ENCODE data around the gene GSG1L. TPM values are rescaled to one million over a fixed set of nuclear protein-coding genes. Genes with fewer than 3 reads are reported as not detected.

GSG1L gene
- total RNA-seq, 1 donor from 2014 or later, result not detected

DNA sequence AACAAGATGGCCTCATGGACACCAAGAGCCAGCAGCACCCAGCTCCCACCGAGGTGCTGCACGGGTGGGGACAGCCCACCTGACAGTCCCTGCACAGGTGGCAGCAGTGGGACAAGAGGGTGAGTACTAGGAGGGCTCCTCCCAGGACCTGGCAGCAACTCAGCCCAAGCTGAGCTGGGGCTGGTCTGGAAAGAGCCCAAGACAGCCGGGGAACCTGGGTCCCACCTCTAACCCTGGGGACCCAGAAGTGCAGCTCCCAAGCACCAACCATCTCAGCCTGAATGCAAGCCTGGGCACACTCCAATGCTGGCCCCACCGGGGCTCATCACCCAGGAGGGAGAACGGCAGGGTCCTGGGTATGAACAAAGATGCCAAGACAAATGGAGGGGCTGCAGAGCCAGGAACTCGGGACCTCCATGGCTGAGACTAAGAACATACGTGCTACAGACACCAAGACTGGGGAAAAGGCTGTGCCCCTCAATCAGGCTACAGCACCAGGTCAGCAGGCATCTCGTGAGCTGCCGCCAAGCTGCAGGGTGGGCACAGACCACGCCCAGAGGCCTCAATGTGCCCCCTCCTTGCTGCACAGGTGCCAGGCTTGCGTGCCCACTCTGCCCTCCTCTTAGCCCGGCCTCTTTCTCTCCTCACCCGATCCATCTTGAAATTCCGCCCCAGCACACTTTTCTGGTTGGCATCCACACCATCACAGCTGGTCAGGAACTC is 37.5 kb upstream of the GSG1L start:
- intact Hi-C loops (cut with micrococcal nuclease), result no loop called here
- no peaks in the 10 kb centered on the region for H3K9me3 Mint-ChIP-seq
- no peak overlapping the region for H3K27ac Mint-ChIP-seq
- H3K4me1 Mint-ChIP-seq (ENCODE audit: low read depth), result no peaks in the 10 kb centered on the region
- no peak for DNase-seq (ENCODE audit: low spot score)
- no peaks in the 10 kb centered on the region for H3K27me3 Mint-ChIP-seq (ENCODE audit: insufficient read depth)
- no peak overlapping the region for H3K4me3 Mint-ChIP-seq
- H3K36me3 Mint-ChIP-seq (ENCODE audit: low read depth), result peaks cover 63% of the 10 kb centered on the region

DNA sequence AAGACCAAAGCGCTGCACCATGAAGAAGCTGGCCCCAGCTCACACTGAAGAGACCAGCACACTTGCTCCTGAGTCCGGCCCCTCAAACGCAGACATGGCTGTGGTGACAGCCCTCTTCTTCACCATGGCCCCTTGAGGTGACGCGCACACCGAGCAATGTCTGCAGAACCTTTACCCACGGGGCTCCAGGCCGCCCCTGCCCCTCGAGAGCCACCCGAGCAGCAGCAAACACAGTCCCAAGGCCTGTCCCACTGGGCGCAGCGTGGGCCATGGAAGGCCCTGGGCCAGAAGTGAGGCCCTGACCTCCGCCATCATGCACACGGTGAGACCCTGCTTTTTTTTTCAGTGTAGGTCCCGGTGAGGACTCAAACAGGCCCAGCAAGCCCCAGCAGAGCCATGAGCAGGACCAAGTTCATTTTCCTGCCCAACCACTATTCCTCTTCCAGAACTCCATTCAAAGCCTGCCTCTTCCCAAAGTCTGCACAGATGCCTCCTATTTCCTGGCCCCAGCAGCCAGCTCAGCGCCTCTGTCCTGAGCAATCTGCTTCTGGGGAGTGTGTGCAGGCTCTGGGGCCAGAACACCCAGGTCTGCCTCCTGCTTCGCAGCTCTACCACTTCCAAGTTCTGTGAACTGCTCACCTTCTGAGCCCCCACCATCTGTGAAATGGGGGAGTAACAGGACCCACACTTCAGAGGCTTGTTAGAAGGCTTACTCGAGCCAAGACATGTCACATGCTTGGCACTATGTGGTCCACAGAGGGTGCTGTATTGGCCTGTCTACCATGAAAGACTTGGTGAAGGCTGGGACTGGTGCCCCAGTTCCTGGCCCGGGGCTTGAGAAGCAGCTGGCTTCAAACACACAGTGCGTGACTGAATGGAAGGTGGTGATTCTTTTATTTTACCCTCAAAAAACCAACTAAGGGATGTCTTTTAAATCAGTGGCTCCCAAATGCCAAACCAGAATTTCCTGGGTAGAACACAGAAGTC is 35.7 kb upstream of the GSG1L start:
- intact Hi-C loops (cut with micrococcal nuclease), result no loop called here
- no peaks in the 10 kb centered on the region for H3K4me1 Mint-ChIP-seq (ENCODE audit: low read depth)
- H3K4me3 Mint-ChIP-seq, result no peak overlapping the region
- H3K9me3 Mint-ChIP-seq, result no peaks in the 10 kb centered on the region
- H3K27me3 Mint-ChIP-seq (ENCODE audit: insufficient read depth), result no peaks in the 10 kb centered on the region
- no peak overlapping the region for H3K27ac Mint-ChIP-seq
- H3K36me3 Mint-ChIP-seq (ENCODE audit: low read depth), result peaks cover 47% of the 10 kb centered on the region
- no peak for DNase-seq (ENCODE audit: low spot score)

DNA sequence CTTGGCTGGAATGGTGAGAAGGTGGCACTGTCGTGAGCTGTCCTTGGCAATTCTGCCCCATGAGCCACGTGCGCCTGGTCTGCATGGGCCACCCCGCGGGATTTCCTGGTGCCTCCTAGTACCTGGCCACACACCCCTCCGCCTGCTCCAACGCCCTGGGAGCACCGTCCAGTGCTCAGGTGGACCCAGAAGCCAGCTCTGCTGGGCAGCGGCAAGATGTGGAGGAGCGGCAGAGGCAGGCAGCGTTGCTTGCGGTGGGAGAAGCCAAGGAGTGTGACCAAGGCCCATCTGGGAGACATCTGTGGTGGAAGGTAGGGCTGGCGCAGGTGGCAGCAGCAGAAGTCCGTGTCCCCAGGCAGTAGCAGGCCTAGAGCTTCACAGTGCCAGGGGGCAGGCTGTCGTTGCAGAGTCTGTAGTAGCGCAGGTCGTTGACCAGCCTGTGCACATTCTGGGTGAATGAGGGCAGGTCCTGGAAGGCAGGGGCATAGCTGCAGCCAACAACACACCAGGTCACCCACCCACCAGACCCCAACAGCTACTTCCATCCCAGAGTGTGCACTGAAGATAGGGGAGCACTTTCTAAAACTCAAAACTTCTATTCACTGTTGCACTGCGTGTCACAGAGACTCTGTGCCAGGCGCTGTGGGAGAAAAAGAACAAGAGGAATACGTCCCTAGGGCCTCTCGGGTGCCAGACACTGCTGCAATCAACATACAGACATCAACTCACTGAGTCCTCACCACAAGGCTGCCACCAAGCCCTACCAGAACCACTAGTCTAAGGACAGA is 34.9 kb upstream of the GSG1L start:
- intact Hi-C loops (cut with micrococcal nuclease), result no loop called here
- no peaks in the 10 kb centered on the region for H3K27me3 Mint-ChIP-seq (ENCODE audit: insufficient read depth)
- DNase-seq (ENCODE audit: low spot score), result no peak
- H3K27ac Mint-ChIP-seq, result no peak overlapping the region
- H3K4me1 Mint-ChIP-seq (ENCODE audit: low read depth), result no peaks in the 10 kb centered on the region
- H3K9me3 Mint-ChIP-seq, result no peaks in the 10 kb centered on the region
- peaks cover 38% of the 10 kb centered on the region for H3K36me3 Mint-ChIP-seq (ENCODE audit: low read depth)
- no peak overlapping the region for H3K4me3 Mint-ChIP-seq

DNA sequence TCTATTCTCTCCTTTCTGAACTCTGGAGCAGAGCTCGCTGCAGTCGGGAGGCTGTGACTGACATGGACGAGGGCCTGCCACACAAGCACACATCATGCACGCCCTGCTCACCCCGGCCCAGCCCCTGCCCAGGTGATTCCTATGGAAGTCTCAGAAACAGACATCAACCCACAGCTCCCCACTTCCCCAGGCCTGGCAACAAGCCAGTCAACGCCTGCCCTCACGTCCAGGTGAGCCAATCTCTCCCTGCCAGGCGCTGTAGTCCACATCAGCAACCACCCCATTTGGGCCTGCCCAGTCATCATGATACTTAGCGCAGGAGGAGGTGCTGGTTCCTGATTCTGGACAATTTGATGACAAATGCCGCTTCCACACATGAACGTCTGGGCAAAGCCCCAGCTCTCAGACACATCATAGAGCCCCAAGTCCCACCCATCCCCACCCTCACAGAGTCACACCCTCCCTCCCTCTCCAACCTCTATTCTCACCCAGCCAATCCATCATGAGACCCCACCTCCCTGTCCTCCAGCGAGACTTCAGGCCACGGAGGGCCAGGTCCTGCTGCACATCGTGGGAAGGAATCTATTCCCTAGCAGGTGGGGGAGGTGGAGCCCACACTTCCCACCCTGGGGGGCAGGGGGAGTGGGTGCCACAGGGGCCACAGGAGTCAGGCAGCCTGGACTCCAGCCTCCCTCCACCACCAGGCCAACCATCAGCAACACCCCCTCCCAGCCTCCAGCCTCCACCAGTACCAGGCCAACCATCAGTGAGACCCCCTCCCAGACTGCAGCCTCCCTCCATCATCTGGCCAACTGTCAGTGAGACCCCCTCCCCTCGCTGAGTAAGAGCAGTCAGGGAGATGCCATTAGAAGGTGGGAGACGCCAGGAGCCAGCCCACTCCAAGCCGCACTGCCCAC is 33.7 kb upstream of the GSG1L start:
- intact Hi-C loops (cut with micrococcal nuclease), result no loop called here
- Mint-ChIP-seq H3K27ac (no peak overlapping the region), H3K9me3 (no peaks in the 10 kb centered on the region), H3K4me3 (no peak overlapping the region), H3K27me3 (ENCODE audit: insufficient read depth) (no peaks in the 10 kb centered on the region), H3K4me1 (ENCODE audit: low read depth) (no peaks in the 10 kb centered on the region), H3K36me3 (ENCODE audit: low read depth) (peaks cover 33% of the 10 kb centered on the region)
- DNase-seq (ENCODE audit: low spot score), result no peak

DNA sequence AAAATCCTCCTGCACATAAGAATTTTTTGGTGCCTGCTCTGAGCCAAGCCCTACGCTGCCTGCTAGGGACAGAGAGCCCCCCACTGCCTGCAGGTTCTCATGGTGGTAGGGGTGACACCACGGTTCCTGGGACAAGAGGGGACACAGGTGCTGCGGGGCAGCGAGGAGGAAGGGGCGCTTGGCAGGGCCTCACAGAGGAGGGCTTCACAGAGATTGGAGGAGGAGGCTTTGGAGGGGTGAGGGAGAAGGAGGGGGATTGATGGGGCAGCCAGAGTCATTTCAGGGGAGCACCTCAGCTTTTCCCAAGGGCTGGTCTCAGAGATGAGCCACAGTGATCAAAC is 29.8 kb upstream of the GSG1L start:
- H3K36me3 Mint-ChIP-seq (ENCODE audit: low read depth), result peaks cover 17% of the 10 kb centered on the region
- intact Hi-C loops (cut with micrococcal nuclease), result no loop called here
- peaks cover 8% of the 10 kb centered on the region for H3K9me3 Mint-ChIP-seq
- no peak overlapping the region for H3K4me3 Mint-ChIP-seq
- H3K4me1 Mint-ChIP-seq (ENCODE audit: low read depth), result no peaks in the 10 kb centered on the region
- H3K27ac Mint-ChIP-seq, result no peak overlapping the region
- H3K27me3 Mint-ChIP-seq (ENCODE audit: insufficient read depth), result no peaks in the 10 kb centered on the region
- no peak for DNase-seq (ENCODE audit: low spot score)

DNA sequence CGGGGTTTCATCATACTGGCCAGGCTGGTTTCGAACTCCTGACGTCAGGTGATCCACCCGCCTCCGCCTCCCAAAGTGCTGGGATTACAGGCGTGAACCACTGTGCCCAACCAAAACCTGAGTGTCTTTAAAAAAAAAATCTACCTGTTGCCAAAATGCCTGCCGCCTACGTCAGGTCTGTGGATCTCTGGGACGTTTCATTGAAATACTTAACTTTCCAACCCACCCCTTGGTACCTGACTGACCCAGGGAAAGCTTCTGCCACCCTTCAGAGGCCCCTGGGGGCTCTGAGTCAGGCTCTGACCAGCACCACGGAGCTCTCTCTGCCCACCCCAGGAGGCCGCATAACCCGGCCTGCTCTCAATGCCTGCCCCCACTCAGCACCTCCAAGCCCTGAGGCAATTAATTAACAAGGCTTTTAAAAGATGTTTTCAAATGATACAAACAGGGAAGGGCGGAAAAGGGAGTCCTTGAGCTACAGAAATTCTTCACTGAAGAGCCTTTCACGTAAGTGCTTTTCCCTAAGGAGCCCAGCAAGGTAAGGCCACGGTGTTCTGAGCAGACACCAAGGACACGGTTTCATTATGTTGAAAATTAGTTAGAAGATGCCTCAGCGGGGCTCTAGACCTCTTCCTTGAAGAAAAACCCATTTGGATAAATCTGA is 29.3 kb upstream of the GSG1L start:
- H3K36me3 Mint-ChIP-seq (ENCODE audit: low read depth), result peaks cover 13% of the 10 kb centered on the region
- H3K9me3 Mint-ChIP-seq, result peaks cover 8% of the 10 kb centered on the region
- DNase-seq (ENCODE audit: low spot score), result no peak
- H3K27me3 Mint-ChIP-seq (ENCODE audit: insufficient read depth), result no peaks in the 10 kb centered on the region
- intact Hi-C loops (cut with micrococcal nuclease), result no loop called here
- H3K4me3 Mint-ChIP-seq, result no peak overlapping the region
- H3K4me1 Mint-ChIP-seq (ENCODE audit: low read depth), result no peaks in the 10 kb centered on the region
- no peak overlapping the region for H3K27ac Mint-ChIP-seq

DNA sequence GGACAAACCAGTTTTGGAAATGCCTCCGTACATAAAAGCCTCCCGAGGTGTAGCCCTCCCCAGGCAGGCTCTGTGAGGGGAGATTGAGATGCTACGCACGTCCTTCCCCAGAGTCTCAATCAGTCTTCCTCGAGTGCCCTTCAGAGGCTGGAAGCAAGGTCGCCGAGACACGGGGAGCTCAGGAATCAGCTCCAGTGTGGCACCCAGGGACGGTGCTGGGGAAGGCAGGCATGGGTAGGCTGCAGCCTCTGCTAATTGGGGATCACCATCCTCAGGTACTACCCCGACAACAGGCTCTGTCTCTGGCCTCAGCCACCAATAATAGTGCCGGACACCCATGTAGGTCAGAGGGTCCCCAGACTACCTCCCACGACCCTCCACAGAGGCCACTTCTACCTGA is 28.1 kb upstream of the GSG1L start:
- peaks cover 8% of the 10 kb centered on the region for H3K9me3 Mint-ChIP-seq
- H3K27me3 Mint-ChIP-seq (ENCODE audit: insufficient read depth), result no peaks in the 10 kb centered on the region
- no peak overlapping the region for H3K27ac Mint-ChIP-seq
- H3K4me1 Mint-ChIP-seq (ENCODE audit: low read depth), result no peaks in the 10 kb centered on the region
- no peak for DNase-seq (ENCODE audit: low spot score)
- intact Hi-C loops (cut with micrococcal nuclease), result no loop called here
- peaks cover 6% of the 10 kb centered on the region for H3K36me3 Mint-ChIP-seq (ENCODE audit: low read depth)
- no peak overlapping the region for H3K4me3 Mint-ChIP-seq

DNA sequence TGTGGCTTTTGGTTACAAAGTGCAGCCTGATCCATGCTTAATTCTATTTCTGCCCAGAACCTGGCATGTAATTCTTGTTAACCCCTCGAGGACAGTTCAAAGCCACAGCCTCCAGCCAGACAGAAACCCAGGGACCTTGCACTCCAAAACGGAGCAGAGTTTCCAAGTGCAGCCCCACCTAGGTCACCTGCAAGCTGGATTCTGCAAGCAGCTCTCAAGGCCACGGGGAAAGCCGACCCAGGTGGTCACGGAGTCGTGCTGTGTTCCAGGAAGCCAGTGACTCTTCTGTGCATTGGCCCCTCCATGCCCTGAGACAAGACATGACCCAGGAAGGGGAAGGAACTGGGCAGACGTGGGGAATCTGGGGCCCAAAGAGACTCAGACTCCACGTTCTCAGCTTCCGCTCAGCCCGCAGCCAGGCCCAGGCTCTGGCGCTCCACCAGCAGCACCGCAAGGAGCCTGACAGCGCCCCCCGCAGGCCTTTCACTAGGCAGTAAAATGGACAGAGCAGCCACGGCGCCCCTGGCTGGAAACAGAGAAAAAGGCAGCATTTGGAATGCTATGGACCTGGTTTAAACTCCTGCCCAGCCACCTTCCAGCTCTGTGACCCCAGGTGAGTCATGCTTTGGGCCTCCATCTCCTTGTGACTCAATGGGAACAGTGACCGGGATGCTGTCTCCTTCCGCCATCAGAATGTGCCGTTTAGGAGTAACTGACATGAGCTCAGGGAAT is 27.3 kb upstream of the GSG1L start:
- H3K9me3 Mint-ChIP-seq, result peaks cover 8% of the 10 kb centered on the region
- H3K4me1 Mint-ChIP-seq (ENCODE audit: low read depth), result no peaks in the 10 kb centered on the region
- H3K27me3 Mint-ChIP-seq (ENCODE audit: insufficient read depth), result no peaks in the 10 kb centered on the region
- H3K4me3 Mint-ChIP-seq, result no peak overlapping the region
- no peak for DNase-seq (ENCODE audit: low spot score)
- intact Hi-C loops (cut with micrococcal nuclease), result no loop called here
- peak overlapping the region; percentile 52 for H3K27ac Mint-ChIP-seq
- H3K36me3 Mint-ChIP-seq (ENCODE audit: low read depth), result peaks cover 5% of the 10 kb centered on the region

DNA sequence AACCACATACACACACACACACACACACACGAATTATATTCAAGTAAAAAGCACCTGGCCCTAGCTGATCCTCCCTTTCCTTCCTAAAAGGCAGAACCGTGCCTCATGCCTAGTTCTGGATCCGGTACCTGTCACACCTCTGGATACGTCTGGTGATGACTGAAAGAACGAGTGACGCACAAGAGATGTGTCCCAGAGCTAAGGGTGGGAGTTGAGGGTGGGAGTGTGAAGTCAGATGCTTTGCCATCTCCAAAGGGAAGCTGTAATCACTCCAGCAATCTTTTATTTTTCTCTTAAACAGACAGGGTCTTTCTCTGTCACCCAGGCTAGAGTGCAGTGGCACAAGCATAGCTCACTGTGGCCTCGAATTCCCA is 26.5 kb upstream of the GSG1L start:
- Mint-ChIP-seq H3K4me3 (no peak overlapping the region), H3K9me3 (peaks cover 8% of the 10 kb centered on the region), H3K27ac (peak overlapping the region; percentile 86), H3K36me3 (ENCODE audit: low read depth) (peaks cover 5% of the 10 kb centered on the region), H3K27me3 (ENCODE audit: insufficient read depth) (no peaks in the 10 kb centered on the region), H3K4me1 (ENCODE audit: low read depth) (no peaks in the 10 kb centered on the region)
- intact Hi-C loops (cut with micrococcal nuclease), result no loop called here
- DNase-seq (ENCODE audit: low spot score), result no peak

DNA sequence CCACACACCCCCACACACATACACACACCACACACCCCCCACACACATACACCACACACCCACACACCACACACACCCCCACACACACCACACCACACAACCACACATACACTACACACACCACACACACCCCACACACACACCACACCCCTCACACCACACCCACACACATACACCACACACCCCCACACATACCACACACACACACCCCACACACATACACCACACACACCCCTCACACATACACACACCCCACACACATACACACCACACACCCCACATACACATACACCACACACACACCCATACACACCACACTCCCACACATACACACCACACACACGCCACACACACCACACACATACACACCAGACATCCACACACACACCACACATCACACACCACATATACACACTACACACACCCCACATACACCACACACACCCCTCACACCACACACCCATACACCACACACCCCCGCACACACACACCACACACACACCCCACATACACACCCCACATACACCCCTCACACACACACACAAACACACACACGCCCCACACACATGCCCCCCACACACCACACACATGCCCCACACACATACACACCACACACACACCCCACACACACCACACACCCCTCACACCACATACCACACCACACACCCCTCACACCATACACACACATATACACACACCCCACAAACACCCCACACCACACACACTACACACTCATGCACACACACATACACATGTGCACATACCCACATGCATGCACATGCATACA is 25.9 kb upstream of the GSG1L start:
- Mint-ChIP-seq H3K27me3 (ENCODE audit: insufficient read depth) (no peaks in the 10 kb centered on the region), H3K36me3 (ENCODE audit: low read depth) (peaks cover 5% of the 10 kb centered on the region), H3K4me3 (no peak overlapping the region), H3K4me1 (ENCODE audit: low read depth) (no peaks in the 10 kb centered on the region), H3K27ac (peak overlapping the region; percentile 87), H3K9me3 (peaks cover 8% of the 10 kb centered on the region)
- intact Hi-C loops (cut with micrococcal nuclease), result no loop called here
- DNase-seq (ENCODE audit: low spot score), result no peak

Data from activated T-helper 1 cell treated with anti-CD3 and anti-CD28 coated beads, Interleukin-12 subunit alpha, Interleukin-12 subunit beta, Interleukin-2, Interleukin-4 antibody, amounts not matched to agents 30 ng/mL and 10 ng/mL and 1 ng/mL, durations not matched to agents 14 hours and 24 hours and 36 hours (primary cell).